Esophagus muscularis mucosa (tissue), 4 donors: Measurements from ENCODE around the gene AREL1.

Source experiments
- CTCF ChIP-seq, 3 experiments: fragments of 200-600 bp in 2 of 3; fragments of 450-650 bp in 1 of 3; sonication (generic) in 2 of 3; IDR thresholded peaks; one replicate each; pipeline ENCODE4 v1.5.1; 2017 to 2019; ENCODE audit warnings: antibody characterized with exemption in 3 of 3, mild to moderate bottlenecking in 2 of 3, moderate library complexity in 1 of 3
- EP300 ChIP-seq: sonication (generic); formaldehyde crosslinking; IDR thresholded peaks from one replicate; pipeline ENCODE4 v1.6.1; 2017; ENCODE audit warnings: antibody characterized with exemption
- POLR2A ChIP-seq: fragments of 450-650 bp; IDR thresholded peaks from one replicate; pipeline ENCODE4 v1.6.1; 2017; ENCODE audit warnings: antibody characterized with exemption, moderate library complexity, mild to moderate bottlenecking, low read depth

GRCh38 chr14:74622257-74622656 lies 90.6 kb downstream of the AREL1 start:
- TF ChIP-seq POLR2A: no peak
- no peak for TF ChIP-seq EP300
- no peak for TF ChIP-seq CTCF (IDR thresholded peaks at IDR 0.05)
